Naive thymus-derived CD8-positive, alpha-beta T cell (primary cell): Measurements from ENCODE around the gene COL5A1. TPM values are rescaled to one million over a fixed set of nuclear protein-coding genes. Genes with fewer than 3 reads are reported as not detected.

ENCODE experiments used
- ATAC-seq, 2 donors: fragments of 150-1000 bp; cut with Tn5 transposase in 1 of 2; sonication (Bioruptor Pico), chemical (Tn5 transposase) in 1 of 2; 1 replicate in 1 of 2; 2 replicates in 1 of 2; pipeline ENCODE4 v1.10.0; 2021; ENCODE audit warnings: mild to moderate bottlenecking in 2 of 2, moderate library complexity in 2 of 2
- POLR2A ChIA-PET: fragments of 350-600 bp; sonication (Branson Sonifier 250); formaldehyde crosslinking; loops from one replicate; lab custom pipeline; 2021; ENCODE audit warnings: antibody characterized with exemption; lab: Charles Lee
- DNase-seq, 10 donors: peaks; one replicate each; pipeline versions ENCODE4 v3.0.0 to v3.0.0-alpha.2; 2020 to 2022
- H3K27ac Mint-ChIP-seq, 10 donors: one replicate each; pipeline ENCODE4 v1.8.0; 2020 to 2022; ENCODE audit warnings: mild to moderate bottlenecking in 10 of 10, mixed read lengths in 10 of 10, moderate library complexity in 4 of 10, inconsistent platforms in 1 of 10
- H3K27me3 Mint-ChIP-seq, 5 donors: one replicate each; pipeline ENCODE4 v1.8.0; 2021 to 2022; ENCODE audit warnings: mixed read lengths in 5 of 5
- H3K36me3 Mint-ChIP-seq, 3 donors: one replicate each; pipeline ENCODE4 v1.8.0; 2020 to 2022; ENCODE audit warnings: mixed read lengths in 3 of 3, mild to moderate bottlenecking in 2 of 3, inconsistent platforms in 1 of 3
- H3K4me1 Mint-ChIP-seq, 4 donors: one replicate each; pipeline ENCODE4 v1.8.0; 2021 to 2022; ENCODE audit warnings: mixed read lengths in 4 of 4
- H3K4me3 Mint-ChIP-seq, 10 donors: one replicate each; pipeline ENCODE4 v1.8.0; 2020 to 2022; ENCODE audit warnings: mild to moderate bottlenecking in 10 of 10, mixed read lengths in 10 of 10, moderate library complexity in 6 of 10, inconsistent platforms in 1 of 10
- H3K9me3 Mint-ChIP-seq, 9 donors: one replicate each; pipeline ENCODE4 v1.8.0; 2020 to 2022; ENCODE audit warnings: mixed read lengths in 9 of 9, mild to moderate bottlenecking in 3 of 9, inconsistent platforms in 1 of 9, moderate library complexity in 1 of 9
- polyA plus RNA-seq, 3 donors: library from polyadenylated mRNA; unstranded; fragments of 300-500 nt; fragmentation: Illumina TruSeq; gene quantifications; one replicate each; pipeline ENCODE4 v1.2.3, GENCODE V29; 2021
- total RNA-seq, 8 experiments: library from RNA in 2 of 8; stranded (reverse) in 2 of 8; gene quantifications; one replicate each; pipeline ENCODE4 v1.2.3 and lab custom pipeline; 2021 to 2026

COL5A1 gene
- total and polyA plus RNA-seq, 5 experiments from 2014 or later, result 0.26 TPM; not detected in 4

GRCh38 chr9:134757216-134757975, 115.8 kb downstream of the COL5A1 start:
- DNase-seq, result no peak
- H3K9me3 Mint-ChIP-seq, result no peaks in the 10 kb centered on the region
- no peaks in the 10 kb centered on the region for H3K36me3 Mint-ChIP-seq
- H3K4me1 Mint-ChIP-seq, result peaks cover 0 to 2% (median 1%) of the 10 kb centered on the region in 4 donors
- peaks cover 0 to 3% (median 0%) of the 10 kb centered on the region in 5 donors for H3K27me3 Mint-ChIP-seq
- peak overlapping the region in 1 of 10 donors; percentile 65 for H3K27ac Mint-ChIP-seq
- ATAC-seq, result no peak
- no peak overlapping the region for H3K4me3 Mint-ChIP-seq
- POLR2A ChIA-PET, result no interaction called here

- no peak for ATAC-seq
- POLR2A ChIA-PET, result no interaction called here
- no peak overlapping the region for H3K4me3 Mint-ChIP-seq
- H3K27me3 Mint-ChIP-seq, result peaks cover 0 to 3% (median 0%) of the 10 kb centered on the region in 5 donors
- H3K36me3 Mint-ChIP-seq, result no peaks in the 10 kb centered on the region
- peaks cover 0 to 2% (median 1%) of the 10 kb centered on the region in 4 donors for H3K4me1 Mint-ChIP-seq
- H3K9me3 Mint-ChIP-seq, result no peaks in the 10 kb centered on the region
- DNase-seq, result no peak
- no peak overlapping the region for H3K27ac Mint-ChIP-seq
Measured at GRCh38 chr9:134758949-134759607, 117.5 kb downstream of the COL5A1 start.

- Mint-ChIP-seq H3K27me3 (peaks cover 0 to 5% (median 0%) of the 10 kb centered on the region in 5 donors), H3K36me3 (no peaks in the 10 kb centered on the region), H3K9me3 (no peaks in the 10 kb centered on the region), H3K4me3 (no peak overlapping the region), H3K4me1 (peaks cover 0 to 2% (median 1%) of the 10 kb centered on the region in 4 donors), H3K27ac (no peak overlapping the region)
- DNase-seq (no peak), ATAC-seq (no peak)
- POLR2A ChIA-PET, result no interaction called here
Measured at GRCh38 chr9:134759913-134760312, 118.3 kb downstream of the COL5A1 start.

- ATAC-seq (no peak), DNase-seq (no peak)
- Mint-ChIP-seq H3K4me3 (no peak overlapping the region), H3K36me3 (no peaks in the 10 kb centered on the region), H3K27ac (peak overlapping the region in 1 of 10 donors; percentile 31), H3K4me1 (peaks cover 0 to 2% (median 1%) of the 10 kb centered on the region in 4 donors), H3K27me3 (peaks cover 0 to 4% (median 0%) of the 10 kb centered on the region in 5 donors), H3K9me3 (no peaks in the 10 kb centered on the region)
- POLR2A ChIA-PET, result no interaction called here
Measured at GRCh38 chr9:134760750-134761420, 119.3 kb downstream of the COL5A1 start.

GRCh38 chr9:134764473-134765269, 123.1 kb downstream of the COL5A1 start:
- DNase-seq (no peak), ATAC-seq (no peak)
- Mint-ChIP-seq H3K4me1 (peaks cover 0 to 11% (median 1%) of the 10 kb centered on the region in 4 donors), H3K36me3 (no peaks in the 10 kb centered on the region), H3K27ac (no peak overlapping the region), H3K9me3 (no peaks in the 10 kb centered on the region), H3K4me3 (no peak overlapping the region), H3K27me3 (peaks cover 0 to 15% (median 0%) of the 10 kb centered on the region in 5 donors)
- POLR2A ChIA-PET, result no interaction called here

GRCh38 chr9:134765785-134766184, 124.2 kb downstream of the COL5A1 start:
- Mint-ChIP-seq H3K9me3 (no peaks in the 10 kb centered on the region), H3K27ac (no peak overlapping the region), H3K36me3 (no peaks in the 10 kb centered on the region), H3K27me3 (peaks cover 0 to 15% (median 0%) of the 10 kb centered on the region in 5 donors), H3K4me1 (peaks cover 0 to 13% (median under 1%) of the 10 kb centered on the region in 4 donors), H3K4me3 (no peak overlapping the region)
- ATAC-seq (no peak), DNase-seq (no peak)
- POLR2A ChIA-PET, result interaction anchor here (0.6 kb wide), 1 partner anchor 700 kb away, joined by 6 read pairs; no protein-coding TSS in a partner anchor

- Mint-ChIP-seq H3K27me3 (peaks cover 0 to 18% (median 3%) of the 10 kb centered on the region in 5 donors), H3K27ac (no peak overlapping the region), H3K36me3 (no peaks in the 10 kb centered on the region), H3K9me3 (no peaks in the 10 kb centered on the region), H3K4me1 (peaks cover 0 to 17% (median 0%) of the 10 kb centered on the region in 4 donors), H3K4me3 (no peak overlapping the region)
- POLR2A ChIA-PET, result no interaction called here
- ATAC-seq (no peak), DNase-seq (no peak)
Measured at GRCh38 chr9:134766587-134766986, 125.0 kb downstream of the COL5A1 start.

GRCh38 chr9:134768332-134768708, 126.7 kb downstream of the COL5A1 start:
- no peak for DNase-seq
- Mint-ChIP-seq H3K27me3 (peaks cover 0 to 22% (median 3%) of the 10 kb centered on the region in 5 donors), H3K36me3 (no peaks in the 10 kb centered on the region), H3K4me3 (no peak overlapping the region), H3K27ac (no peak overlapping the region), H3K4me1 (peaks cover 0 to 18% (median 0%) of the 10 kb centered on the region in 4 donors), H3K9me3 (no peaks in the 10 kb centered on the region)
- POLR2A ChIA-PET, result no interaction called here
- no peak for ATAC-seq

- DNase-seq, result no peak
- H3K27me3 Mint-ChIP-seq, result peaks cover 0 to 22% (median 3%) of the 10 kb centered on the region in 5 donors
- H3K27ac Mint-ChIP-seq, result no peak overlapping the region
- no peaks in the 10 kb centered on the region for H3K36me3 Mint-ChIP-seq
- no peaks in the 10 kb centered on the region for H3K9me3 Mint-ChIP-seq
- POLR2A ChIA-PET, result no interaction called here
- ATAC-seq, result no peak
- no peak overlapping the region for H3K4me3 Mint-ChIP-seq
- H3K4me1 Mint-ChIP-seq, result peaks cover 0 to 18% (median 0%) of the 10 kb centered on the region in 4 donors
Measured at GRCh38 chr9:134768709-134769351, 127.2 kb downstream of the COL5A1 start.

GRCh38 chr9:134770972-134771971, 129.7 kb downstream of the COL5A1 start:
- no peak overlapping the region for H3K4me3 Mint-ChIP-seq
- H3K9me3 Mint-ChIP-seq, result no peaks in the 10 kb centered on the region
- DNase-seq (no peak), ATAC-seq (no peak)
- POLR2A ChIA-PET, result no interaction called here
- no peaks in the 10 kb centered on the region for H3K36me3 Mint-ChIP-seq
- H3K4me1 Mint-ChIP-seq, result peaks cover 0 to 18% (median 0%) of the 10 kb centered on the region in 4 donors
- no peak overlapping the region for H3K27ac Mint-ChIP-seq
- H3K27me3 Mint-ChIP-seq, result peaks cover 0 to 16% (median 3%) of the 10 kb centered on the region in 5 donors

- POLR2A ChIA-PET, result no interaction called here
- Mint-ChIP-seq H3K27me3 (peaks cover 0 to 10% (median 3%) of the 10 kb centered on the region in 5 donors), H3K9me3 (no peaks in the 10 kb centered on the region), H3K4me1 (peaks cover 0 to 18% (median 0%) of the 10 kb centered on the region in 4 donors), H3K4me3 (no peak overlapping the region), H3K36me3 (no peaks in the 10 kb centered on the region), H3K27ac (peak overlapping the region in 1 of 10 donors; percentile 49)
- DNase-seq, result no peak
- ATAC-seq, result no peak
Measured at GRCh38 chr9:134772331-134772730, 130.7 kb downstream of the COL5A1 start.
